Hepatic stellate cell (primary cell): ENCODE results near the gene TICAM2.

Source experiments
- DNase-seq: peaks from one replicate; pipeline ENCODE4 v3.0.0; 2011; ENCODE audit warnings: low spot score

TICAM2 gene

GRCh38 chr5:115531787-115532367, 70.4 kb downstream of the TICAM2 start:
- DNase-seq, result no peak

- DNase-seq, result no peak
Observed at GRCh38 chr5:115531380-115531779, 70.9 kb downstream of the TICAM2 start.

DNA sequence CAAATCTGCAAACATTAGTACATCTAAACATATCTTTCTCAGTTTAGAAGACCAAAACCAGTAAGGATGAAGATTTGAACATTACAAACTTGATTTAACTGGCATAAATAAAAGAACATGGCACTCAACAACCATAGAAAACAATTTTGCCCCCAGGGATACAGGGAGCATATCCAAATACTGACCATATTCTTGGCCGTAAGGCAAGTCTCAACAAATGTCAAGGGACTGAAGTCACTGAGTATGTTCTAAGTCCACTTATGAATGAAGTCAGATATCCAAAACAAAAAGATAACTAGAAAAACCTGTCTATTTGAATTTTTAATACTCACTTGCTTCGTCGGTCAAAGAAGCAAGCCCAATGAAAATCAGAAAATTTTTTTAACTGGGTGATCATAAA, 71.9 kb downstream of the TICAM2 start:
- no peak for DNase-seq
